HUES48 (cell line): ENCODE data around the gene TRPC6.
"Not testable (repeated sequence)": the region's sequence is repeated elsewhere in the genome, so short reads cannot be mapped to it uniquely, and the experiment has no call there.

Experiments
- H3K27ac ChIP-seq: one replicate; pipeline ENCODE4 v1.7.0; 2013; ENCODE audit warnings: low read depth, low read length, inconsistent platforms
- H3K27me3 ChIP-seq: 2 replicates; pipeline ENCODE4 v1.6.1; 2013; ENCODE audit warnings: mild to moderate bottlenecking, low read length; ENCODE audit not compliant: control insufficient read depth, insufficient read depth
- H3K36me3 ChIP-seq: 2 replicates; pipeline ENCODE4 v1.6.1; 2013; ENCODE audit warnings: low read length; ENCODE audit not compliant: control insufficient read depth, insufficient read depth
- H3K4me1 ChIP-seq: 2 replicates; pipeline ENCODE4 v1.6.1; 2013; ENCODE audit warnings: mild to moderate bottlenecking, low read length; ENCODE audit not compliant: control insufficient read depth, insufficient read depth
- H3K4me3 ChIP-seq: 2 replicates; pipeline ENCODE4 v1.5.1; 2013; ENCODE audit warnings: mild to moderate bottlenecking, low read depth, low read length
- H3K9ac ChIP-seq: 2 replicates; pipeline ENCODE4 v1.6.1; 2013; ENCODE audit warnings: mild to moderate bottlenecking, low read depth, low read length, moderate library complexity
- H3K9me3 ChIP-seq: 2 replicates; pipeline ENCODE4 v1.6.1; 2013; ENCODE audit warnings: low read length; ENCODE audit not compliant: control insufficient read depth, insufficient read depth

Gene TRPC6

DNA sequence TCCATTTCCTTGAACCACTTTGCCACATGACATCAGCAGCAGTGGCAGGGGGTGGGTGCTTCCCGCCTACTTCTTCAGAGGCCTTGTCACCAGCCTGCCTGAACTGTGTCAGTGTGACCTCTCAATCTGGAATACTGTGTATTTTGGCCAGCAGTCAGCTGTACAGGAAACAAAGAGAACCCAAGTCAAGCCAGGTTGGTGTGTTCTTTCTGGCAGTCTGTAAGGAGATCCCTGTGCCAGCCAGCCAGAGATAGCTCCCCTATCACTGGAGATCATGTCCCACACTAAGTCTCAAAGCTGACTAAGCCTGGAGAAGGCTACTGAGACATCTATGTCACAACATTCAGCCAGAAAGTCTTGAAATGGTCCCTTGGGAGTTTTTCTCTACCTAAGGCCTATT, 142.1 kb downstream of the TRPC6 start:
- Histone ChIP-seq H3K27ac (no peak overlapping the region), H3K9me3 (no peaks in the 10 kb centered on the region)

GRCh38 chr11:101439488-101439887, 144.3 kb downstream of the TRPC6 start:
- Histone ChIP-seq H3K9ac (no peak overlapping the region), H3K27ac (no peak overlapping the region), H3K36me3 (no peaks in the 10 kb centered on the region), H3K4me3 (no peak overlapping the region), H3K9me3 (no peaks in the 10 kb centered on the region), H3K4me1 (no peaks in the 10 kb centered on the region), H3K27me3 (no peaks in the 10 kb centered on the region)

More for the DNA sequence above, 142.1 kb downstream of the TRPC6 start:
- Histone ChIP-seq H3K4me1 (no peaks in the 10 kb centered on the region), H3K4me3 (no peak overlapping the region), H3K27me3 (no peaks in the 10 kb centered on the region), H3K9ac (no peak overlapping the region), H3K36me3 (no peaks in the 10 kb centered on the region)

GRCh38 chr11:101438708-101439107, 145.1 kb downstream of the TRPC6 start:
- H3K9ac ChIP-seq, H3K4me3 ChIP-seq, H3K9me3 ChIP-seq, H3K4me1 ChIP-seq, H3K36me3 ChIP-seq, H3K27ac ChIP-seq, H3K27me3 ChIP-seq: not testable (repeated sequence)

DNA sequence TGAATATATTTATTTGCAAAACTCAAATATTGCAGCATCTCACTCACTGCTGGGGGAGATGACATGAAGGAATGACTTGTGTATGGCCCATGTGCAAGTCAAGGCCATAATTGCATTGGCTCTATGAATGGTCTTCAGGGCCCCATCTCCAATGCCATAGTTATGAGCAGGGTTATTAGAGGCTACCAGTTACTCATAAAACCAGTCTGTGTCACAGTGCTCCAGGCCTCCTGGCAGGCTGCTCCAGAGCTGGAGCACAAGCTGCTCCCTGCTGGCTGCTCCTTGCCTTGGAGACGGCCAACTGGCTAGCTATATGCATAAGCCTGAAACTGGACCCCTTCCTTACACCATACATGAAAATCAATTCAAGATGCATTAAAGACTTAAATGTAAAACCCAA, 145.7 kb downstream of the TRPC6 start:
- Histone ChIP-seq H3K4me1 (no peaks in the 10 kb centered on the region), H3K27me3 (no peaks in the 10 kb centered on the region), H3K36me3 (no peaks in the 10 kb centered on the region), H3K9me3 (no peaks in the 10 kb centered on the region), H3K4me3 (no peak overlapping the region), H3K27ac (no peak overlapping the region), H3K9ac (no peak overlapping the region)

- Histone ChIP-seq H3K27ac (no peak overlapping the region), H3K27me3 (no peaks in the 10 kb centered on the region), H3K9ac (no peak overlapping the region), H3K9me3 (no peaks in the 10 kb centered on the region), H3K4me1 (no peaks in the 10 kb centered on the region), H3K4me3 (no peak overlapping the region), H3K36me3 (no peaks in the 10 kb centered on the region)
Measured at GRCh38 chr11:101436511-101437142, 147.2 kb downstream of the TRPC6 start.

GRCh38 chr11:101435408-101435973, 148.3 kb downstream of the TRPC6 start:
- Histone ChIP-seq H3K4me3 (no peak overlapping the region), H3K9ac (no peak overlapping the region), H3K27me3 (no peaks in the 10 kb centered on the region), H3K9me3 (no peaks in the 10 kb centered on the region), H3K36me3 (no peaks in the 10 kb centered on the region), H3K4me1 (peaks cover 7% of the 10 kb centered on the region), H3K27ac (no peak overlapping the region)

GRCh38 chr11:101434026-101434643, 149.7 kb downstream of the TRPC6 start:
- no peak overlapping the region for H3K4me3 ChIP-seq
- H3K27ac ChIP-seq: no peak overlapping the region

GRCh38 chr11:101433151-101433550, 150.7 kb downstream of the TRPC6 start:
- Histone ChIP-seq H3K36me3 (no peaks in the 10 kb centered on the region), H3K4me3 (no peak overlapping the region), H3K4me1 (peaks cover 14% of the 10 kb centered on the region), H3K27ac (no peak overlapping the region), H3K27me3 (no peaks in the 10 kb centered on the region), H3K9me3 (no peaks in the 10 kb centered on the region), H3K9ac (no peak overlapping the region)

More at GRCh38 chr11:101434026-101434643, 149.7 kb downstream of the TRPC6 start:
- peaks cover 14% of the 10 kb centered on the region for H3K4me1 ChIP-seq
- no peak overlapping the region for H3K9ac ChIP-seq
- H3K9me3 ChIP-seq: no peaks in the 10 kb centered on the region
- no peaks in the 10 kb centered on the region for H3K27me3 ChIP-seq
- H3K36me3 ChIP-seq: no peaks in the 10 kb centered on the region

DNA sequence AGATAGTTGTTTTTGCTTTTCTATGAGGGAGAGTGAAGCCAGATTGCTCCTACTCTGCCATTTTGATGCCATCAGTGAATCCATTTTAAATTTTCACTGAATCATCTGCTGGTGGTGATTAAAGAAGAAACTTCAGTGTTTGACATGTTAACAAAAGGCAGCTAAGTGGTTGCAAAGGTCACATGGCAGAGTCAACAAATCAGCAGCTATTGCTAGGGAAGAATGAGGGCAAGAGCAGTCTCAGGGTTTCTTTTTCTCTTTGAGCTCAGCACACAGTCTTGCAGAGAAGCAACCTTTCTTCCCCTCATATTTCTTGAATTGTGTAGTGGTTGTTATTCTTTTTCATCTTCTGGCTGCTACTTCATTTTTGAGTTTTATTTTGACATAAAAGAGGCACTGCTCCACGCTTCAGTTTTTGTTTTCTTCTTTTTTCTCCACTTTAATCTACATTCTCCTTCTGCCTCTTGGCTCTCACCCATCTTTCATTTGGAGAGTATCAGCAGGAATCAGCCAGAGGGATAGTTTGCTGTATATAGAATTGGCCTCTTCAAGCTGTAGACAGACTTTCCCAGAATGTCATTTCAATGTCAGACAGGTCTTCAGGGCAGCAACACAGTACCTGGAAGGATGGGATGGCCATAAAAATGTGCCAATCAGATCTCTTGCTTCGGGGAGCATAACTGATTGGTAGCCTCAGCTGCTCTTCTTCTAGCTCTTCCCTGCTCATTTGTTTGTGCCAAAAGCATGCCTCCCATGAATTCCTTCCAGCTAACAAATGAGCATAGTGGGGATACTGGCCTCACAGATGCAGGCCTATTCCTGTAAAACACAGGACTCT, 153.9 kb downstream of the TRPC6 start:
- peaks cover 14% of the 10 kb centered on the region for H3K4me1 ChIP-seq
- H3K36me3 ChIP-seq: no peaks in the 10 kb centered on the region
- no peak overlapping the region for H3K4me3 ChIP-seq
- H3K27me3 ChIP-seq: no peaks in the 10 kb centered on the region
- no peaks in the 10 kb centered on the region for H3K9me3 ChIP-seq
- H3K27ac ChIP-seq: no peak overlapping the region
- no peak overlapping the region for H3K9ac ChIP-seq

DNA sequence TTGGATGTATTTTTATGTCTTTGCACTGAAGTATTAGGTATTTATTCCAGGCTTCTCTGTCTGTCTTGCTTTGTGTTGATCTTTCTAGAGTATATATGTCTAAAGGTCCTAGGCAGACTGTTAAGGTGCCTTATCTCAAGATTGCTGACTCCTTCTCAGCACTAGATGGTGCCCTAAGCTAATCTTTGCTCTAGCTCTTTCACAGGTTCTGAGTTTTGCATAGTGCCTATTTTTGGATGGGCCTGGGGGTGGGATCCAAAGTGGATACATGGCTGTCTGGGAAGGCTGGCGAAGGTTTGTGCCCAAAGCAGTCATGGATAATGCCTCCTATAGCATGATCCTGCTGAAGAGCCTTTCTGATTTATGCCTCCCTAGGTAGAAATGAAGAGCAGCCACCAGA, 154.9 kb downstream of the TRPC6 start:
- Histone ChIP-seq H3K4me1 (peaks cover 14% of the 10 kb centered on the region), H3K4me3 (no peak overlapping the region), H3K9ac (no peak overlapping the region), H3K36me3 (no peaks in the 10 kb centered on the region), H3K27me3 (no peaks in the 10 kb centered on the region), H3K9me3 (no peaks in the 10 kb centered on the region), H3K27ac (no peak overlapping the region)

GRCh38 chr11:101407324-101407723, 176.5 kb downstream of the TRPC6 start:
- H3K9me3 ChIP-seq: no peaks in the 10 kb centered on the region
- no peak overlapping the region for H3K27ac ChIP-seq
- no peak overlapping the region for H3K4me3 ChIP-seq
- H3K4me1 ChIP-seq: no peaks in the 10 kb centered on the region
- no peaks in the 10 kb centered on the region for H3K27me3 ChIP-seq
- no peak overlapping the region for H3K9ac ChIP-seq
- no peaks in the 10 kb centered on the region for H3K36me3 ChIP-seq
